IgD-negative memory B cell (primary cell): Measurements from ENCODE around the gene CASKIN2. TPM values are rescaled to one million over a fixed set of nuclear protein-coding genes. Genes with fewer than 3 reads are reported as not detected.

Experiments used
- polyA plus RNA-seq: library from polyadenylated mRNA; unstranded; fragments of 300-500 nt; fragmentation: Illumina TruSeq; gene quantifications from one replicate; pipeline ENCODE4 v1.2.3, GENCODE V29; 2021

CASKIN2 gene
- polyA plus RNA-seq, 1 donor from 2014 or later: not detected

Other genes starting within 250 kb of the CASKIN2 start
- 103 TPM for gene MIF4GD, start 244.3 kb downstream of the CASKIN2 start, polyA plus RNA-seq
- gene SLC25A19, start 226.1 kb downstream of the CASKIN2 start, polyA plus RNA-seq: 22.0 TPM
- 333 TPM for gene GRB2, start 109.9 kb downstream of the CASKIN2 start, polyA plus RNA-seq
- 19.5 TPM for gene TMEM94, start 58.9 kb downstream of the CASKIN2 start, polyA plus RNA-seq
- 34.9 TPM for gene TSEN54, start 991 bp upstream of the CASKIN2 start, polyA plus RNA-seq
- gene LLGL2, start 10.2 kb upstream of the CASKIN2 start, polyA plus RNA-seq: 21.8 TPM
- gene MYO15B, start 72.3 kb upstream of the CASKIN2 start, polyA plus RNA-seq: 2.4 TPM
- 0.36 TPM for gene SMIM5, start 117.9 kb upstream of the CASKIN2 start, polyA plus RNA-seq
- gene RECQL5, start 151.6 kb upstream of the CASKIN2 start, polyA plus RNA-seq: 25.3 TPM
- gene SAP30BP, start 151.8 kb upstream of the CASKIN2 start, polyA plus RNA-seq: 119 TPM
- gene ITGB4, start 205.9 kb upstream of the CASKIN2 start, polyA plus RNA-seq: 0.48 TPM
- gene GALK1, start 249.7 kb upstream of the CASKIN2 start, polyA plus RNA-seq: 18.6 TPM